GM23338 (cell line): ENCODE data around the gene SUPT6H. TPM values are rescaled to one million over a fixed set of nuclear protein-coding genes. Genes with fewer than 3 reads are reported as not detected.

ENCODE experiments used
- ATAC-seq: fragments of 200-7000 bp; cut with Tn5 transposase; 3 replicates; pipeline ENCODE4 v1.9.1; 2020
- DNase-seq: peaks from one replicate; pipeline ENCODE4 v3.0.0-alpha.2; 2015; ENCODE audit warnings: low spot score
- H2AFZ ChIP-seq: fragments of 200-600 bp; sonication (generic); 2 replicates; pipeline ENCODE4 v1.8.0; 2016; ENCODE audit warnings: antibody characterized with exemption, mild to moderate bottlenecking, moderate library complexity
- H3F3A ChIP-seq: fragments of 200-600 bp; sonication (generic); replicated peaks from 2 replicates; pipeline ENCODE4 v1.8.0; 2017; ENCODE audit warnings: antibody characterized with exemption, mixed run types, low read depth
- H3K27ac ChIP-seq: fragments of 200-600 bp; sonication (generic); 2 replicates; pipeline ENCODE4 v1.6.1; 2016; ENCODE audit warnings: low read depth
- H3K27me3 ChIP-seq: fragments of 200-600 bp; sonication (generic); 2 replicates; pipeline ENCODE4 v1.8.0; 2016; ENCODE audit warnings: mild to moderate bottlenecking, mixed run types, moderate library complexity; ENCODE audit not compliant: insufficient read depth
- H3K36me3 ChIP-seq: fragments of 200-600 bp; sonication (generic); 2 replicates; pipeline ENCODE4 v1.8.0; 2016; ENCODE audit warnings: mild to moderate bottlenecking; ENCODE audit not compliant: insufficient read depth
- H3K4me1 ChIP-seq: fragments of 200-600 bp; sonication (generic); 2 replicates; pipeline ENCODE4 v1.8.0; 2016; ENCODE audit warnings: mild to moderate bottlenecking, moderate library complexity; ENCODE audit not compliant: insufficient read depth
- H3K4me2 ChIP-seq: fragments of 200-600 bp; sonication (generic); 2 replicates; pipeline ENCODE4 v1.7.1; 2017; ENCODE audit warnings: mixed run types
- H3K4me3 ChIP-seq: fragments of 200-600 bp; sonication (generic); 2 replicates; pipeline ENCODE4 v1.6.1; 2016; ENCODE audit warnings: mixed run types
- H3K79me2 ChIP-seq: fragments of 200-600 bp; sonication (generic); replicated peaks from 2 replicates; pipeline ENCODE4 v1.8.0; 2017; ENCODE audit warnings: mild to moderate bottlenecking; ENCODE audit not compliant: insufficient read depth
- H3K9me2 ChIP-seq: fragments of 200-600 bp; sonication (generic); 2 replicates; pipeline ENCODE4 v1.8.0; 2017; ENCODE audit not compliant: insufficient read depth
- H4K20me1 ChIP-seq: fragments of 200-600 bp; sonication (generic); replicated peaks from 2 replicates; pipeline ENCODE4 v1.8.0; 2017; ENCODE audit warnings: mild to moderate bottlenecking; ENCODE audit not compliant: insufficient read depth
- H3K27ac Mint-ChIP-seq: 2 replicates; pipeline ENCODE4 v1.8.0; 2020; ENCODE audit warnings: inconsistent platforms, mild to moderate bottlenecking, moderate library complexity, mixed read lengths
- H3K27me3 Mint-ChIP-seq: 3 replicates; pipeline ENCODE4 v1.8.0; 2022; ENCODE audit warnings: low read depth, mild to moderate bottlenecking, moderate library complexity, mixed read lengths, inconsistent platforms; ENCODE audit not compliant: insufficient read depth, poor library complexity
- H3K36me3 Mint-ChIP-seq: 3 replicates; pipeline ENCODE4 v1.8.0; 2021; ENCODE audit warnings: low read depth, mild to moderate bottlenecking, inconsistent platforms, moderate library complexity, mixed read lengths
- H3K4me1 Mint-ChIP-seq: 3 replicates; pipeline ENCODE4 v1.8.0; 2020; ENCODE audit warnings: mild to moderate bottlenecking, inconsistent platforms, mixed read lengths
- H3K4me3 Mint-ChIP-seq: 3 replicates; pipeline ENCODE4 v1.8.0; 2021; ENCODE audit warnings: moderate library complexity, mild to moderate bottlenecking, inconsistent platforms, mixed read lengths
- H3K9me3 Mint-ChIP-seq: 3 replicates; pipeline ENCODE4 v1.8.0; 2020; ENCODE audit warnings: moderate library complexity, mild to moderate bottlenecking, inconsistent platforms, mixed read lengths
- CREB1 ChIP-seq: fragments of 250-450 bp; sonication (Bioruptor Pico); IDR thresholded peaks from 2 replicates; pipeline ENCODE4 v1.5.0; 2020; ENCODE audit warnings: low read depth, mild to moderate bottlenecking, moderate library complexity
- ETS1 ChIP-seq: IDR thresholded peaks from 2 replicates; pipeline ENCODE4 v1.6.1; 2016; ENCODE audit warnings: antibody characterized with exemption
- EZH2 ChIP-seq: fragments of 200-600 bp; sonication (generic); IDR thresholded peaks from one replicate; pipeline ENCODE4 v1.8.0; 2017; ENCODE audit warnings: antibody characterized with exemption, mild to moderate bottlenecking, low read depth; ENCODE audit not compliant: unreplicated experiment
- JUNB ChIP-seq: IDR thresholded peaks from one replicate; pipeline ENCODE4 v1.6.1; 2016; ENCODE audit warnings: antibody characterized with exemption; ENCODE audit not compliant: unreplicated experiment
- NANOG ChIP-seq: IDR thresholded peaks from 2 replicates; pipeline ENCODE4 v1.6.1; 2016; ENCODE audit warnings: antibody characterized with exemption, borderline replicate concordance
- POLR2AphosphoS5 ChIP-seq: IDR thresholded peaks from 2 replicates; pipeline ENCODE4 v1.6.1; 2016; ENCODE audit warnings: antibody characterized with exemption, low read depth
- REST ChIP-seq: IDR thresholded peaks from one replicate; pipeline ENCODE4 v1.6.1; 2018; ENCODE audit warnings: antibody characterized with exemption; ENCODE audit not compliant: unreplicated experiment
- STAT1 ChIP-seq: IDR thresholded peaks from one replicate; pipeline ENCODE4 v1.6.1; 2016; ENCODE audit warnings: antibody characterized with exemption; ENCODE audit not compliant: unreplicated experiment
- ZNF462 ChIP-seq: fragments of 250-450 bp; sonication (Bioruptor Pico); IDR thresholded peaks from 2 replicates; pipeline ENCODE4 v1.5.0; 2020; ENCODE audit warnings: mild to moderate bottlenecking, moderate library complexity
- polyA plus RNA-seq: library from polyadenylated mRNA; unstranded; fragments of >200 nt; fragmentation: Nextera tagmentation; extraction: Ambion mirVana; gene quantifications from 2 replicates; pipeline ENCODE4 v1.2.1, GENCODE V29; 2016
- total RNA-seq: library from RNA; depleted of rRNA; stranded (reverse); fragments of >200 nt; shearing (Covaris generic); gene quantifications from 2 replicates; pipeline ENCODE4 v1.2.3, GENCODE V29; 2014

SUPT6H gene
- total and polyA plus RNA-seq, 2 experiments from 2014 or later, result 17.8 to 70.7 TPM

GRCh38 chr17:28703552-28704218, 41.7 kb downstream of the SUPT6H start:
- Histone ChIP-seq H3K4me2 (no peak overlapping the region), H3K4me1 (peaks cover 9% of the 10 kb centered on the region; the same call in 1 of the 2 replicates), H3K4me3 (no peak overlapping the region), H3K27ac (no peak overlapping the region), H3K79me2 (no peaks in the 10 kb centered on the region; the same call in 1 of the 2 replicates), H3K36me3 (peaks cover 9% of the 10 kb centered on the region), H3K9me2 (no peaks in the 10 kb centered on the region), H3F3A (peaks cover 16% of the 10 kb centered on the region), H4K20me1 (peaks cover 7% of the 10 kb centered on the region; the same call in 1 of the 2 replicates), H2AFZ (no peak overlapping the region), H3K27me3 (no peaks in the 10 kb centered on the region)
- Mint-ChIP-seq H3K9me3 (no peaks in the 10 kb centered on the region; the same call in 2 of the 3 replicates), H3K36me3 (peaks cover 64% of the 10 kb centered on the region), H3K27ac (0 out of 2 replicates have a peak overlapping the region, but pooled peaks have one; percentile 39), H3K27me3 (peaks cover 24% of the 10 kb centered on the region), H3K4me1 (peaks cover 44% of the 10 kb centered on the region), H3K4me3 (no peak overlapping the region)
- ATAC-seq (no peak), DNase-seq (no peak)
- no peak for TF ChIP-seq POLR2AphosphoS5

GRCh38 chr17:28704219-28704858, 42.3 kb downstream of the SUPT6H start:
- H3K27me3 Mint-ChIP-seq, result peaks cover 24% of the 10 kb centered on the region
- H3K27me3 ChIP-seq, result no peaks in the 10 kb centered on the region
- peaks cover 7% of the 10 kb centered on the region; the same call in 1 of the 2 replicates for H3K79me2 ChIP-seq
- peaks cover 57% of the 10 kb centered on the region for H3K36me3 Mint-ChIP-seq
- H3K36me3 ChIP-seq, result peaks cover 8% of the 10 kb centered on the region; the same call in 1 of the 2 replicates
- H3K4me3 Mint-ChIP-seq, result no peak overlapping the region
- H3K4me1 ChIP-seq, result peaks cover 9% of the 10 kb centered on the region; the same call in 1 of the 2 replicates
- DNase-seq, result no peak
- H3K27ac ChIP-seq, result peak overlapping the region; percentile 45; the same call in 1 of the 2 replicates
- no peak overlapping the region for H3K4me2 ChIP-seq
- peaks cover 44% of the 10 kb centered on the region for H3K4me1 Mint-ChIP-seq
- H3K9me3 Mint-ChIP-seq, result no peaks in the 10 kb centered on the region; the same call in 2 of the 3 replicates
- peak overlapping the region; percentile 39; the same call in 1 of the 2 replicates for H3K27ac Mint-ChIP-seq
- H3K9me2 ChIP-seq, result no peaks in the 10 kb centered on the region
- H3K4me3 ChIP-seq, result no peak overlapping the region
- H4K20me1 ChIP-seq, result peaks cover 7% of the 10 kb centered on the region; the same call in 1 of the 2 replicates
- peaks cover 16% of the 10 kb centered on the region for H3F3A ChIP-seq
- no peak for ATAC-seq
- no peak overlapping the region for H2AFZ ChIP-seq
- TF ChIP-seq JUNB (no peak), STAT1 (no peak), EZH2 (no peak), NANOG (no peak), ZNF462 (CRISPR knock-in tag) (no peak), ETS1 (no peak), REST (no peak), CREB1 (CRISPR knock-in tag) (no peak)
